ENCODE data around the gene CSNK1D. TPM values are rescaled to one million over a fixed set of nuclear protein-coding genes. Genes with fewer than 3 reads are reported as not detected.

The CSNK1D gene
- total and polyA plus RNA-seq, 9 donors: 46.0 to 160 (median 121) TPM

DNA sequence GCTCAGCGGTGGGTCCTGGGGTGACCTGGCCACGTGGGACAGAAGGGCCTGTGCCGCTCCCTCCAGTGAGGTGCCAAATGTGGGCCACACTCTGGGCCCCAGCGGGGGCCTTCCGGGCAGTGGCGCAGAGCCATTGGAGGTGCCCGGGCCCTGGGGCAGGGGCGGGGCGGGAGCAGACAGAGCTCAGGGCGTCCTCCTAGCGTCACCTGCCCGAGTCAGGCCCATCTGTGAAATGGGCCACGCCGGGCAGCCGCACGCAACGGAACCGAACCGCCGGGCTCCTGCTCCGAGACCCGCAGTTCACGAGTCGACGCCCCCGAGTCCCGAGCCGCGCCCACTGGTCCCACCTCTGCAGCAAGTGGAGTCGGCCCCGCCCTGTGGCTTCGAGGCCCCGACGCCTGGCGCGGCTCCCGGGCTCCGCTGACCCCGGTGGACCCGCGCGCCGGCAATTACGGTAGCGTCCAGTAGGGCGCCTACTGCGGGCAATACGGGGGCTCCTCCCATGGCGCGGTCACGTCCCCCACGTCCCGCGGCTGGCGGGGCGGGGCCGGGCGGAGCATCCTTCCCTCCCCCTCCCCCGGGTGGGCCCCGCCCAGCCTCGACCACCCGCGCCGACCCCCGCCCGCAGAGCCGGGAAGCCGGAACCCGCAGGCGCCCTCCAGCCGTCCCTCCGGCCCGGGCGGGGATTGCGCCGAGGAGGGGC, 42.7 kb downstream of the CSNK1D start:
- Histone ChIP-seq H3K9me3 (no peaks in the 10 kb centered on the region), H3K27ac (peak overlapping the region; percentile 53 to 80), H3K36me3 (no peaks in the 10 kb centered on the region), H3K27me3 (no peaks in the 10 kb centered on the region), H3K4me3 (peak overlapping the region; percentile 50), H3K4me1 (ENCODE audit: insufficient read depth) (peaks cover 16% of the 10 kb centered on the region)
- intact Hi-C loops (cut with DNase I): loop anchor here in 1 of 4 donors (10.0 kb wide), 1 partner anchor 64 kb away; no protein-coding TSS in a partner anchor
- 6 to 18% (median 7%) methylated on average over 27 to 73 of the region's 76 CpGs for WGBS, 3 donors
- DNase-seq: peak; percentile 83 to 92 (median 90)
- no peak for TF ChIP-seq EP300 (IDR thresholded peaks at IDR 0.05)
- TF ChIP-seq CTCF (IDR thresholded peaks at IDR 0.05): peak; percentile 38 to 81 (median 64)

GRCh38 chr17:82229698-82230608, 43.5 kb downstream of the CSNK1D start:
- intact Hi-C loops (cut with DNase I): loop anchor here in 1 of 4 donors (10.0 kb wide), 1 partner anchor 65 kb away; no protein-coding TSS in a partner anchor
- peaks cover 15% of the 10 kb centered on the region for H3K4me1 ChIP-seq (ENCODE audit: insufficient read depth)
- no peaks in the 10 kb centered on the region for H3K36me3 ChIP-seq
- H3K9me3 ChIP-seq: no peaks in the 10 kb centered on the region
- no peaks in the 10 kb centered on the region for H3K27me3 ChIP-seq
- H3K4me3 ChIP-seq: peak overlapping the region; percentile 50
- TF ChIP-seq POLR2A (IDR thresholded peaks at IDR 0.05) (no peak), EP300 (IDR thresholded peaks at IDR 0.05) (no peak), CTCF (IDR thresholded peaks at IDR 0.05) (no peak)
- DNase-seq: peak in 1 of 5 donors; percentile 36
- 62 to 71% (median 71%) methylated on average over 18 to 28 of the region's 28 CpGs for WGBS, 3 donors
- H3K27ac ChIP-seq: peak overlapping the region in 1 of 2 donors; percentile 80

- peak in 2 of 5 donors; percentile 42 to 65 for DNase-seq
- peak; percentile 21 for TF ChIP-seq POLR2A (IDR thresholded peaks at IDR 0.05)
- TF ChIP-seq EP300 (IDR thresholded peaks at IDR 0.05): no peak
- H3K27me3 ChIP-seq: no peaks in the 10 kb centered on the region
Observed at GRCh38 chr17:82228842-82229697, 44.4 kb downstream of the CSNK1D start, which contains the start of gene SLC16A3. Gene SLC16A3 (plus strand): TSS chr17:82229042. CDS start chr17:82236009, 6,967 bp downstream.

GRCh38 chr17:82228278-82228841, 45.1 kb downstream of the CSNK1D start:
- H3K4me1 ChIP-seq (ENCODE audit: insufficient read depth): peaks cover 14% of the 10 kb centered on the region
- no peaks in the 10 kb centered on the region for H3K27me3 ChIP-seq
- H3K27ac ChIP-seq: peak overlapping the region in 1 of 2 donors; percentile 35
- DNase-seq: peak in 1 of 5 donors; percentile 46
- intact Hi-C loops (cut with DNase I): no loop called here
- WGBS, 3 donors: 25 to 49% (median 39%) methylated on average over 43 to 63 of the region's 63 CpGs
- no peaks in the 10 kb centered on the region for H3K9me3 ChIP-seq
- H3K36me3 ChIP-seq: no peaks in the 10 kb centered on the region
- peak overlapping the region; percentile 31 for H3K4me3 ChIP-seq
- TF ChIP-seq POLR2A (IDR thresholded peaks at IDR 0.05): no peak
- no peak for TF ChIP-seq EP300 (IDR thresholded peaks at IDR 0.05)
- TF ChIP-seq CTCF (IDR thresholded peaks at IDR 0.05): no peak

More at GRCh38 chr17:82228842-82229697, 44.4 kb downstream of the CSNK1D start, which contains the start of gene SLC16A3:
- H3K36me3 ChIP-seq: no peaks in the 10 kb centered on the region
- H3K9me3 ChIP-seq: no peaks in the 10 kb centered on the region
- peak within 1 kb of the TSS; percentile 35 to 39 for H3K27ac ChIP-seq
- WGBS, 3 donors: 5 to 8% (median 7%) methylated on average over 57 to 102 of the region's 105 CpGs
- peaks cover 14% of the 10 kb centered on the region for H3K4me1 ChIP-seq (ENCODE audit: insufficient read depth)
- H3K4me3 ChIP-seq: peak within 1 kb of the TSS; percentile 36
- intact Hi-C loops (cut with DNase I): no loop called here

Data from ovary (tissue), 9 donors.